NOMO-1 (cell line): ENCODE data around the gene APOE.
"Not testable (repeated sequence)": the region's sequence is repeated elsewhere in the genome, so short reads cannot be mapped to it uniquely, and the experiment has no call there.

Experiments
- DNase-seq, 2 experiments: peaks; one replicate each; lab custom pipeline; 2025; ENCODE audit not compliant: unreplicated experiment in 2 of 2; lab: John Stamatoyannopoulos, UW

Gene APOE

DNA sequence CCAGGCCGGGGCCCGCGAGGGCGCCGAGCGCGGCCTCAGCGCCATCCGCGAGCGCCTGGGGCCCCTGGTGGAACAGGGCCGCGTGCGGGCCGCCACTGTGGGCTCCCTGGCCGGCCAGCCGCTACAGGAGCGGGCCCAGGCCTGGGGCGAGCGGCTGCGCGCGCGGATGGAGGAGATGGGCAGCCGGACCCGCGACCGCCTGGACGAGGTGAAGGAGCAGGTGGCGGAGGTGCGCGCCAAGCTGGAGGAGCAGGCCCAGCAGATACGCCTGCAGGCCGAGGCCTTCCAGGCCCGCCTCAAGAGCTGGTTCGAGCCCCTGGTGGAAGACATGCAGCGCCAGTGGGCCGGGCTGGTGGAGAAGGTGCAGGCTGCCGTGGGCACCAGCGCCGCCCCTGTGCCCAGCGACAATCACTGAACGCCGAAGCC, 3.3 kb downstream of the APOE start:
- no peak for DNase-seq

DNA sequence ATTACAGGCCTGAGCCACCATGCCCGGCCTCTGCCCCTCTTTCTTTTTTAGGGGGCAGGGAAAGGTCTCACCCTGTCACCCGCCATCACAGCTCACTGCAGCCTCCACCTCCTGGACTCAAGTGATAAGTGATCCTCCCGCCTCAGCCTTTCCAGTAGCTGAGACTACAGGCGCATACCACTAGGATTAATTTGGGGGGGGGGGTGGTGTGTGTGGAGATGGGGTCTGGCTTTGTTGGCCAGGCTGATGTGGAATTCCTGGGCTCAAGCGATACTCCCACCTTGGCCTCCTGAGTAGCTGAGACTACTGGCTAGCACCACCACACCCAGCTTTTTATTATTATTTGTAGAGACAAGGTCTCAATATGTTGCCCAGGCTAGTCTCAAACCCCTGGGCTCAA, 4.2 kb downstream of the APOE start:
- DNase-seq = no peak

DNA sequence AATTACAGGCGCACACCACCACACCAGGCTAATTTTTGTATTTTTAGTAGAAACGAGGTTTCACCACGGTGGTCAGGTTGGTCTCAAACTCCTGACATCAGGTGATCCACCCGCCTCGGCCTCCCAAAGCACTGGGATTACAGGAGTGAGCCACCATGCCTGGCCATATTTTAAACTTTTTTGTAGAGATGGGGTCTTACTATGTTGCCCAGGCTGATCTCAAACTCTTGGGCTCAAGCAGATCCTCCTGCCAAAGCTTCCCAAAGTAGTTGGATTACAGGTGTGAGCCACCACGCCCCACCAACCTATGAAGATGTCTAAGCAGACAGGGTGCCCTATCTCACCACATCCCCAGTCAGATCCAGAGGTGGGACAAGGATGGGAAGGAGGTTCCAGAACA, 6.3 kb downstream of the APOE start:
- DNase-seq = not testable (repeated sequence)

DNA sequence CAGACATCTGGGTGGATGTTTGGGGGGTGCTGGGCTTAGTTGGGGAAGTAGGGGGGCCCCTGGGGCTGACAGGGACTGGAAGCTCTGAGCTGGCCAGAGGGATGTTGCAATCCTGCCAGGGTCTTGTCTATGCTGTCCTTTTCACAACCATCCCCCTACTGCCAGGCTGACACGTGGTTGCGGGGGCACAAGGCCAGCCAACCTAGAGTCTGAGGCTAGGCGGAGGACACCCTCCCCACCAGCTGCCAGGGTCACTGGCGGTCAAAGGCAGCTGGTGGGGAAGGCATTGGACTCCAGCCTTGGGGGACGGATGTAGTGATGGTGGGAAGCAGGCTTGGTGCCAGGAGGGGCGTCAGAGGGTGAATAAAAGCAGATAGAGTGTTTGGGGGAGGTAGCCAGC, 7.3 kb downstream of the APOE start:
- no peak for DNase-seq

DNA sequence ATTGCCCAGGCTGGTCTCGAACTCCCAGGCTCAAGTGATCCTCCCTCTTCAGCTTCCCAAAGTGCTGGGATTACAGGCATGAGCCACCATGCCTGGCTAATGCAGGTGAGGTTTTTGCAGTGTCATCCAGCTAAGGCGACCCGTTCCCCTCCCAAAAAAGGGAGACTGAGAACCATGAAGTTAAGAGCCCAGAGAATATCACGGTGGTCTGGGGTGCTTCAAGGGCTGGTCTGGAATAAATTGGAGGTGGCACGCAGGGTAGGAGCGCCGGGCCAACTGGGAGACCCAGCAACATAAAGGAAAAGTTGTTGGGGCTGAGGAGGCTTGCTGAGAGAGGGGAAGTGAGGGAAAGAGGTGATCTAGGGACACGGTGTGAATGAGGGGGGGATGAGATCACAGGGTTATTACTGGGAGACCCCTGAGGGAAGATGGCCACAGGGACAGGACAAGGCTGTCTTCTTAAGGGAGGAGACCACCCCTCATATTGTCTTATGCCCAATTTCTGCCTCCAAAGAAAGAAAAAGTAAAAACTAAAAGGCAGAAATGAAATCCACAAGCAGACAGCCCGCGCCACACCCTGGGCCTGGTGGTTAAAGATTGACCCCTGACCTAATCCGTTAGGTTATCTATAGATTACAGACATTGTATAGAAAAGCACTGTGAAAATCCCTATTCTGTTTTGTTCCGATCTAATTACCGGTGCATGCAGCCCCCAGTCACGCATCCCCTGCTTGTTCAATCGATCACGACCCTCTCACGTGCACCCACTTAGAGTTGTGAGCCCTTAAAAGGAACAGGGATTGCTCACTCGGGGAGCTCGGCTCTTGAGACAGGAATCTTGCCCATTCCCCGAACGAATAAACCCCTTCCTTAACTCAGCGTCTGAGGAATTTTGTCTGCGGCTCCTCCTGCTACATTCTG, 8.2 kb downstream of the APOE start:
- DNase-seq = not testable (repeated sequence)

DNA sequence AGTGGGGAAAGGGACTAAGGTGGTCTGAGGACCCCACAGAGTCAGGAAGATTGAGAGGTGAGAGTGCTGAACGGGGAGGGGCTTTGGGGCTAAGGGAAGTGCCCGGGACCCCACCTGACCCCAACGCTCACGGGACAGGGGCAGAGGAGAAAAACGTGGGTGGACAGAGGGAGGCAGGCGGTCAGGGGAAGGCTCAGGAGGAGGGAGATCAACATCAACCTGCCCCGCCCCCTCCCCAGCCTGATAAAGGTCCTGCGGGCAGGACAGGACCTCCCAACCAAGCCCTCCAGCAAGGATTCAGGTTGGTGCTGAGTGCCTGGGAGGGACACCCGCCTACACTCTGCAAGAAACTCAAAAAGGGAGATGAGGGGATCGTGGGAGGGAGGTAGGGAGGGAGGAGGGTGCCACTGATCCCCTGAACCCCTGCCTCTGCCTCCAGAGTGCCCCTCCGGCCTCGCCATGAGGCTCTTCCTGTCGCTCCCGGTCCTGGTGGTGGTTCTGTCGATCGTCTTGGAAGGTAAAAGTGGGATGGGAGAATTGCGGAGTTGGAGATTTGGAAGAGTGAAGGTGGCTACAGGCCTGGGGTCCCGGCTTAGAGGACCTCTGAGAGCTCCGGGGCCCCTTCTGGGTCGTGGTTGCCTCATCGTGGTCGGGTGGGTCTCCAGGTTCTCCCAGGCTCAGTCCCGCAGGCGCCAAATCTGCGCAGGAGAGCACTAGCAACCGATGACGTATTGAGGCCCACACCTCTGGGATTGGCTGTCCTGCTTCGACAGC, 9.0 kb downstream of the APOE start, which contains the start of gene APOC1:
Gene APOC1, plus strand, starts transcription at position 176 of the 774 bp plus-strand sequence. Its CDS starts 284 bp downstream, at position 460.
- peak; percentile 77 to 88 for DNase-seq

DNA sequence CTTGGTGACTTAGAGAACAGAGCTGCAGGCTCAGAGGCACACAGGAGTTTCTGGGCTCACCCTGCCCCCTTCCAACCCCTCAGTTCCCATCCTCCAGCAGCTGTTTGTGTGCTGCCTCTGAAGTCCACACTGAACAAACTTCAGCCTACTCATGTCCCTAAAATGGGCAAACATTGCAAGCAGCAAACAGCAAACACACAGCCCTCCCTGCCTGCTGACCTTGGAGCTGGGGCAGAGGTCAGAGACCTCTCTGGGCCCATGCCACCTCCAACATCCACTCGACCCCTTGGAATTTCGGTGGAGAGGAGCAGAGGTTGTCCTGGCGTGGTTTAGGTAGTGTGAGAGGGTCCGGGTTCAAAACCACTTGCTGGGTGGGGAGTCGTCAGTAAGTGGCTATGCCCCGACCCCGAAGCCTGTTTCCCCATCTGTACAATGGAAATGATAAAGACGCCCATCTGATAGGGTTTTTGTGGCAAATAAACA, 18.7 kb downstream of the APOE start:
- DNase-seq = no peak

DNA sequence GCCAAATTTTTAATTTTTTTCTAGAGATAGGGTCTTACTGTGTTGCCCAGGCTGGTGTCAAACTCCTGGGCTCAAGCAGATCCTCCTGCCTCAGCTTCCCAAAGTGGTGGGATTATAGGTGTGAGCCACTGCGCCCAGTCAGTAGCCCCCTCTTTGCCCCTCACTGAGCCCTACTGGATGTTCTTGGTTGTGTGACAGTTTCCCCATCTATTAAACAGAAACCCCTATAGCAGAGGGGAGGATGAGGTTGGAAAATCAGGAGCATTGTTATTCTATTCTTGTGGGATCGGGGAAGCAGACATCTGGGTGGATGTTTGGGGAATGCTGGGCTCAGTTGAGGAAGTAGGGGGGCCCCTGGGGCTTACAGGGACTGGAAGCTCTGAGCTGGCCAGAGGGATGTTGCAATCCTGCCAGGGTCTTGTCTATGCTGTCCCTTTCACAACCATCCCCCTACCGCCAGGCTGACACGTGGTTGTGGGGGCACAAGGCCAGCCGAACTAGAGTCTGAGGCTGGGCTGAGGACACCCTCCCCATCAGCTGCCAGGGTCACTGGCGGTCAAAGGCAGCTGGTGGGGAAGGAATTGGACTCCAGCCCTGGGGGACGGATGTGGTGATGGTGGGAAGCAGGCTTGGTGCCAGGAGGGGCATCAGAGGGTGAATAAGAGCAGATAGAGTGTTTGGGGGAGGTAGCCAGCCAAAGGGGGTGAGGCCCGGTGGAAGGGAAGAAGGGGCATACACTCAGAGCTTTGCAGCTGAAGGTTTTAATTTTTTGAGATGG, 19.7 kb downstream of the APOE start:
- peak; percentile 34 to 57 for DNase-seq

DNA sequence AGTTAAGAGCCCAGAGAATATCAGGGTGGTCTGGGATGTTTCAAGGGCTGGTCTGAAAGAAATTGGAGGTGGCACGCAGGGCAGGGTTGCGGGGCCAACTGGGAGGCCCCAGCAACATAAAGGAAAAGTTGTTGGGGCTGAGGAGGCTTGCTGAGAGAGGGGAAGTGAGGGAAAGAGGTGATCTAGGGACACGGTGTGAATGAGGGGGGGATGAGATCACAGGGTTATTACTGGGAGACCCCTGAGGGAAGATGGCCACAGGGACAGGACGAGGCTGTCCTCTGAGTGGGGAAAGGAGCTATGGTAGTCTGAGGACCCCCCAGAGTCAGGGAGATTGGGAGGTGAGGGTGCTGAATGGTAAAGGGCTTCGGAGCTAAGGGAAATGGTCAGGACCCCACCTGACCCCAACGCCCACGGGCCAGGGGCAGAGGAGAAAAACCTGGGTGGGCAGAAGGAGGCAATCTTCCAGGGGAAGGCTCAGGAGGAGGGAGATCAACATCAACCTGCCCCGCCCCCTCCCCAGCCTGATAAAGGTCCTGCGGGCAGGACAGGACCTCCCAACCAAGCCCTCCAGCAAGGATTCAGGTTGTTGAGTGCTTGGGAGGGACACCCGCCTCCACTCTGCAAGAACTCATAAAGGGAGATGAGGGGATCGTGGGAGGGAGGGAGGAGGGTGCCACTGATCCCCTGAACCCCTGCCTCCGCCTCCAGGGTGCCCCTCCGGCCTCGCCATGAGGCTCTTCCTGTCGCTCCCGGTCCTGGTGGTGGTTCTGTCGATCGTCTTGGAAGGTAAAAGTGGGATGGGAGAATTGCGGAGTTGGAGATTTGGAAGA, 20.9 kb downstream of the APOE start:
- DNase-seq = not testable (repeated sequence)

DNA sequence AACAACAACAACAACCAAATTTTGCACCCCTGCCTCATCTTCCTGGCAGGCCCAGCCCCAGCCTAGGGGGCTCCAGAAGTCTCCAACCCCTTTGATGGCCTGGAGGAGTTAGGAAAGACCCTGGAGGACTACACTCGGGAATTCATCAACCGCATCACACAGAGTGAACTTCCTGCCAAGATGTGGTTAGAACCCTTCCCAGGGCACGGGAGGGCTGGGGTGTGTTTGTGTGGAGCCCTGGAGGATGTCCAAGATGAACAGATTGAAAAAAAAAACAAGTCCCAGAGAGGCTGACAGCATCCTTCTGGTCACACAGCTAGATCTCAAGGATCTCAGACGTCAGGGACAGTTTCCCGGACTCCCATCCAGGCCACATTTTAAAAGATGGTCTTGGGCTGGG, 22.1 kb downstream of the APOE start:
- no peak for DNase-seq

DNA sequence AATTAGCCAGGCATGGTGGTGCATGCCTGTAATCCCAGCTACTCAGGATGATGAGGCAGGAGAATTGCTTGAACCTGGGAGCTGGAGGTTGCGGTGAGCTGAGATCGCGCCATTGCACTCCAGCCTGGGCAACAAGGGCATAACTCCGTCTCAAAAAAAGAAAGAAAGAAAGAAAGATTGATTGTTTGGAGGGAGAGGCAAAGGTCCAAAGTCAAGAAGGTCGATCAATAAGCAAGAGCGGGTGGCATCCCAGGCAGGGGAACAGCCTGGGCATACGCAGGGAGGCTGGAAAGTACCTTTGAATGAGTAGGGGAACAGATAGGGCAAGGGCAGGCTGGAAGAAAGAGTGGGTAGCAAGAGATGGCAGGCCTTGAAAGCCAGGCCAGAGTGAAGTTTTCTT, 24.5 kb downstream of the APOE start:
- DNase-seq = no peak

DNA sequence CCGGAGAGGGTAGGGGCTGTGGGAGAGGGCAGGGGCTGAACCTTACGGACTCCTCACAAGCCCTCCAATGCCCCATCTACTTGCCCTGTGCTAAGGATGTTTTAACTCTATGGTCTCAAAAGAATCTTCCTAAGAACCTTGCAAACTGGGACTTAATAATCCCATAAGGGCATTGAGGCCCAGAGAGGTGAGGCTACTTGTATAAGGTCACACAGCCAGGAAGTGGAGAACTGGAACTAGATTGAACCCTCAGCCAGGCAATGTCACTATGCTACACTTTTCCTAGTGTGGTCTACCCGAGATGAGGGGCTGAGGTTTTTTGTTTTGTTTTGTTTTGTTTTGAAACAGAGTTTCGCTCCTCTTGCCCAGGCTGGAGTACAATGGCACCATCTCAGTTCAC, 25.9 kb downstream of the APOE start:
- DNase-seq = no peak

DNA sequence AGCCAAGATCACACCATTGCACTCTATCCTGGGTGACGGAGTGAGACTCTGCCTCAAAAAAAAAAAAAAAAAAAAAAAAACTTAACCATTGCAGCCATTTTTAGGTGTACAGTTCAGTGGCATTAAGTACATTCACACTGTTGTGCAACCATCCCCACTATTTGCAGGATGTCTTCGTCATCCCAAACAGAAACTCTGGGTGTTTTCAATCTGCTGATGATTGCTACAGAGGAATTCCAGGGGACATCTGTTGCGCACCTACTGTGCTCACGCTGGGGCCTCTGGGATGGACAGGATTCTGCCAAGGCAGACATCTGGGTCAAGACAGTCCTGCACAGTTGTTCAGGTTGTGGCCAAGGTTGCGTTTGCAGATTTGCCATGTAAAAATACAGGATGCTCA, 34.1 kb downstream of the APOE start:
- peak in 1 of 2 experiments; percentile 1 for DNase-seq

DNA sequence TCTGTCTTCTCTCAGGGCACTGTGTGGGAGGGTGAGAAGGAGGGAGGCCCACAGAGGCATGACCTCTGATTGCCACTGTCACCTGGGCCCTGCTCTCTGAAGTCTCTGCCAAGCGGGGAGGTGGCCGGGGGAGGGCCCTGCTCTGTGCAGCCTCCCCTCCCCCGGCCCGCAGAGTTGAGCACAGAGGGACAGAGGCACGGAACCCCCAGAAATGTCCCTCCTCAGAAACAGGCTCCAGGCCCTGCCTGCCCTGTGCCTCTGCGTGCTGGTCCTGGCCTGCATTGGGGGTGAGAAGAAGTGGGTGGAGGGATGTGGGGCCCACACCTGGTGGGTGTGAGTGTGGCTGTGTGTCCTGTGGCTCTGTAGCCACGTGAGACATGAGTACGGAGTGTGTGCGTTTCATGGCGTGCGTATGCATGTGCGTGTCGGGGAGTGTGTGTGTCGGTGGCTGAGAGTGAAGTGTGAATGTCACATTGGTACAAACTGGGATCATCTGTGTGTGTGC, 36.5 kb downstream of the APOE start, which contains the start of gene APOC4:
Gene APOC4, plus strand, starts transcription at position 171 of the 505 bp plus-strand sequence. Its CDS starts 41 bp downstream, at position 212.
- DNase-seq = no peak

DNA sequence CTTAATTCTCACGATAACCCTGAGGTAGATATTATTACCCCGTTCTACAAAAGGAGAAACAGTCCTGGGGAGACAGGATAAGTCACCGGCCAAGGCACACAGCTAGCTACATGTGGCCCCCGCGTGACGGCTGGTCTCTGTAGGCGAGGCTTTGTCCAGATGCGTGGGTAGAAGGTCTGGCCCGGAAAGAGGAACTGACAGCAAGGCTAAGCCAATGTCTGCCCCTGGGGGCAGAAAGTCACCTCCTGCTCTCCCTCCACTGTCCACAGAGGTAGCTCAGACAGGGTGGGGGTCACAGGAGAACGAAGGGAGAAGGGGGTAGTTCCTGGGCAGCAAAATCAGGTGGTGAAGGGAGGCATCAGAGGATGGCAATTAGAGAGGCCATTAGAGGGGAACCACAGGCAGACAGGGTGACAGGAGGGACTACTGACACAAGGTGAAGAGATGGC, 38.2 kb downstream of the APOE start:
- DNase-seq = peak; percentile 67 to 76

DNA sequence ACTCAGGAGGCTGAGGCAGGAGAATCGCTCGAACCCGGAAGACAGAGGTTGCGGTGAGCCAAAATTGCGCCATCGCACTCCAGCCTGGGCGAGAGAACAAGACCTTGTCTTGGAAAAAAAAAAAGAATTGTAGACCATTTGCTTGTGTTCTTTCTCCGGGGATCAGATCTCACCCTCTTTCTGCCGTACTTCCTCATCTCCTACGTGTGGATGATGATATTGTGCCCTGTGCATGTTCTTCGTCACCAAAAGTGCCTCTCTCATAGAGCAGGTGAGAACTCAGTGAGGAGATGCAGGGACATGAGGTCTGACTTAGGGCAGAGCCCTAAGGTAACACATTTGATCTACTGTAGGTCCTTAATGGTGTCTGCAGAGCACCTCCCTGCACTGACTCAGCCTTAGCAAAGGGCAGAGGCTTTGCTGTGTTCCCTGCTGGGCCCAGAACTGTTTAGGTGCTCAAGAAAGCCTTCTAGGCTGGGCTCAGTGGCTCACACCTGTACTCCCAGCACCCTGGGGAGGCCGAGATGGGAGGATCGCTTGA, 41.5 kb downstream of the APOE start:
- peak; percentile 59 to 80 for DNase-seq

DNA sequence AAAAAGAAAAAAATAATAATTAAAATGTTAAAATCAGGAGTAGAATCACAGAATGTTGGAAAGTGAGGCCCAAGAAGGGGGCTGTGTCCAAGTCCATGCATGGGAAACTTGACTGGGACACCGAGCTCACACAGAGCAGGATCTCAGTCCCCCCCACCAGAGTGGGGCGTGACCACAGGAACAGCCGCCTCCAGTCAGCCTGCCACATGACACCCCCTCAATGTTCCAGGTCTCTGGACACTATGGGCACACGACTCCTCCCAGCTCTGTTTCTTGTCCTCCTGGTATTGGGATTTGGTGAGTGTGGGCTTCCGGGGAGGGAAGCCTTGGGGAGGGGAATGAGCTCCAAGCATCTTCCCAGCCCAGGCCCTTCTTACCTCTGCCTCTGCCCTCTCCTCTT, 42.6 kb downstream of the APOE start:
- DNase-seq = no peak

DNA sequence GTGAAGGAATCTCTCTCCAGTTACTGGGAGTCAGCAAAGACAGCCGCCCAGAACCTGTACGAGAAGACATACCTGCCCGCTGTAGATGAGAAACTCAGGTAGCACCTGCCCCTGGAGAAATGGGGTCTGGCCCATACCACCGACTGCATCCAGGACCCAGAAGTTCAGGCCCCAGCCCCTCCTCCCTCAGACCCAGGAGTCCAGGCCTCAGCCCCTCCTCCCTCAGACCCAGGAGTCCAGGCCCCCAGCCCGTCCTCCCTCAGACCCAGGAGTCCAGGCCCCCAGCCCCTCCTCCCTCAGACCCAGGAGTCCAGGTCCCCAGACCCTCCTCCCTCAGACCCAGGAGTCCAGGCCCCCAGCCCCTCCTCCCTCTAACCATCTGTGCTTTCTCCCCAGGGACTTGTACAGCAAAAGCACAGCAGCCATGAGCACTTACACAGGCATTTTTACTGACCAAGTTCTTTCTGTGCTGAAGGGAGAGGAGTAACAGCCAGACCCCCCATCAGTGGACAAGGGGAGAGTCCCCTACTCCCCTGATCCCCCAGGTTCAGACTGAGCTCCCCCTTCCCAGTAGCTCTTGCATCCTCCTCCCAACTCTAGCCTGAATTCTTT, 43.3 kb downstream of the APOE start:
- DNase-seq = no peak

DNA sequence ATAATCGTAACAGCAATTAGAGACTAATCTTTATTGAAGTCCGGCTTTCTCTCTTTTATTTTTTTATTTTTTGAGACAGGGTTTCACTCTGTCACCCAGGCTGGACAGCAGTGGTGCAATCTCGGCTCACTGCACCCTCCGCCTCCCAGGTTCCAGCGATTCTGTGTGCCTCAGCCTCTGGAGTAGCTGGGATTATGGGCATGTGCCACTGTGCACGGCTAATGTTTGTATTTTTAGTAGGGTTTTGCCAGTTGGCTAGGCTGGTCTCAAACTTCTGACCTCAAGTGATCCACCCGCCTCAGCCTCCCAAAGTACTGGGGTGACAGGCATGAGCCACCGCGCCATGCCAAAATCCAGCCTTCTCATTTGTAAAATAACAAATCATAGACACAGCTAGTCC, 44.0 kb downstream of the APOE start:
- no peak for DNase-seq
